A549 (cell line): ENCODE measurements around the gene KMT2D. TPM values are rescaled to one million over a fixed set of nuclear protein-coding genes. Genes with fewer than 3 reads are reported as not detected.

Experiments used
- ATAC-seq, 2 experiments: fragments of 200-7000 bp in 1 of 2; fragments of >200 bp in 1 of 2; cut with Nextera tagmentation in 1 of 2; cut with Tn5 transposase in 1 of 2; 3 replicates each; pipeline versions ENCODE4 v1.8.0 to v1.9.1; 2018 to 2020; ENCODE audit warnings: mild to moderate bottlenecking in 1 of 2, moderate library complexity in 1 of 2
- CTCF ChIA-PET: fragments of 300-600 bp; sonication (Branson Sonifier 250); formaldehyde crosslinking; extraction: SDS; loops from one replicate; lab custom pipeline; 2021; ENCODE audit warnings: antibody characterized with exemption, inconsistent platforms; lab: Yijun Ruan, JAX
- POLR2A ChIA-PET: fragments of 350-600 bp; formaldehyde crosslinking; extraction: SDS; loops from one replicate; lab custom pipeline; 2021; ENCODE audit warnings: antibody characterized with exemption, inconsistent platforms; lab: Yijun Ruan, JAX
- DNase-seq, 2 experiments: peaks; one replicate each; pipeline versions ENCODE4 v3.0.0 to v3.0.0-alpha.2; 2011 to 2016; ENCODE audit warnings: low read depth in 1 of 2, low spot score in 1 of 2
- FAIRE-seq: peaks from 2 replicates; lab custom pipeline; 2011; peaks lifted over from hg19 to GRCh38; lab: Jason Lieb, UNC
- H3K27ac ChIP-seq, 2 experiments: fragments of >200 bp; sonication (Bioruptor Twin); formaldehyde crosslinking; 3 replicates each; pipeline ENCODE4 v1.5.1; 2016 to 2017
- H3K4me1 ChIP-seq: fragments of >200 bp; sonication (Bioruptor Twin); formaldehyde crosslinking; 3 replicates; pipeline ENCODE4 v1.6.1; 2016
- H3K4me2 ChIP-seq: fragments of >200 bp; sonication (Bioruptor Twin); formaldehyde crosslinking; 3 replicates; pipeline ENCODE4 v1.6.1; 2016
- H3K4me3 ChIP-seq: fragments of >200 bp; sonication (Bioruptor Twin); formaldehyde crosslinking; 3 replicates; pipeline ENCODE4 v1.5.1; 2016
- H3K9me3 ChIP-seq: fragments of >200 bp; sonication (Bioruptor Twin); formaldehyde crosslinking; 3 replicates; pipeline ENCODE4 v1.6.1; 2016
- ATOH8 ChIP-seq: fragments of 250-450 bp; sonication (Bioruptor Pico); IDR thresholded peaks from 2 replicates; pipeline ENCODE4 v1.5.0; 2020; ENCODE audit warnings: low read depth, mild to moderate bottlenecking, moderate library complexity
- CEBPB ChIP-seq, 2 experiments: fragments of >200 bp in 1 of 2; sonication (Bioruptor Twin) in 1 of 2; formaldehyde crosslinking in 1 of 2; IDR thresholded peaks; 2 replicates each; pipeline ENCODE4 v1.6.1; 2012 to 2016
- CHD4 ChIP-seq: fragments of 200-600 bp; sonication (generic); IDR thresholded peaks from 2 replicates; pipeline ENCODE4 v1.6.1; 2016; ENCODE audit warnings: antibody characterized with exemption, mild to moderate bottlenecking, borderline replicate concordance
- EHF ChIP-seq: fragments of 250-450 bp; sonication (Bioruptor Pico); IDR thresholded peaks from 2 replicates; pipeline ENCODE4 v1.5.0; 2020; ENCODE audit warnings: mild to moderate bottlenecking
- ELK1 ChIP-seq: fragments of 150-350 bp; IDR thresholded peaks from 2 replicates; pipeline ENCODE4 v1.6.1; 2014; ENCODE audit warnings: low read depth, mild to moderate bottlenecking, low read length
- EP300 ChIP-seq, 2 experiments: fragments of >200 bp; sonication (Bioruptor Twin); formaldehyde crosslinking; IDR thresholded peaks; 2 replicates in 1 of 2; 3 replicates in 1 of 2; pipeline ENCODE4 v1.6.1; 2016 to 2017
- GATA3 ChIP-seq: IDR thresholded peaks from 2 replicates; pipeline ENCODE4 v1.6.1; 2012; ENCODE audit warnings: borderline replicate concordance
- HDAC2 ChIP-seq: fragments of 200-600 bp; sonication (generic); IDR thresholded peaks from 2 replicates; pipeline ENCODE4 v1.6.1; 2016
- HEYL ChIP-seq: fragments of 250-450 bp; sonication (Bioruptor Pico); IDR thresholded peaks from 2 replicates; pipeline ENCODE4 v1.8.0; 2021; ENCODE audit warnings: mild to moderate bottlenecking, moderate library complexity
- HOXB13 ChIP-seq: fragments of 250-450 bp; sonication (Bioruptor Pico); IDR thresholded peaks from 2 replicates; pipeline ENCODE4 v1.5.0; 2020; ENCODE audit warnings: low read depth, mild to moderate bottlenecking, moderate library complexity
- MAX ChIP-seq: IDR thresholded peaks from 2 replicates; pipeline ENCODE4 v1.6.1; 2012
- MAZ ChIP-seq: fragments of 150-350 bp; IDR thresholded peaks from 2 replicates; pipeline ENCODE4 v1.6.1; 2014; ENCODE audit warnings: antibody characterized with exemption, low read depth, low read length, borderline replicate concordance
- MYC ChIP-seq: IDR thresholded peaks from 2 replicates; pipeline ENCODE4 v1.6.1; 2012; ENCODE audit warnings: mild to moderate bottlenecking, inconsistent platforms, low read length, improper control_type of control experiment, borderline replicate concordance
- NR3C1 ChIP-seq: fragments of >200 bp; sonication (Bioruptor Twin); formaldehyde crosslinking; IDR thresholded peaks from 3 replicates; pipeline ENCODE4 v1.6.1; 2017
- PHF8 ChIP-seq: fragments of 200-600 bp; sonication (generic); IDR thresholded peaks from 2 replicates; pipeline ENCODE4 v1.6.1; 2016; ENCODE audit warnings: low read depth, mild to moderate bottlenecking, antibody characterized with exemption, moderate library complexity, borderline replicate concordance
- POLR2A ChIP-seq: IDR thresholded peaks from 2 replicates; pipeline ENCODE4 v1.6.1; 2012; ENCODE audit warnings: mild to moderate bottlenecking, low read length
- RAD21 ChIP-seq, 2 experiments: fragments of >200 bp in 1 of 2; sonication (Bioruptor Twin) in 1 of 2; formaldehyde crosslinking in 1 of 2; IDR thresholded peaks in 1 of 2; conservative IDR thresholded peaks in 1 of 2; 2 replicates in 1 of 2; 3 replicates in 1 of 2; pipeline ENCODE4 v1.6.1; 2012 to 2018; ENCODE audit warnings: inconsistent platforms in 1 of 2
- RCOR1 ChIP-seq: fragments of 150-350 bp; IDR thresholded peaks from 2 replicates; pipeline ENCODE4 v1.6.1; 2014; ENCODE audit warnings: antibody characterized with exemption, low read length, low read depth
- SMC3 ChIP-seq: fragments of >200 bp; sonication (Bioruptor Twin); formaldehyde crosslinking; IDR thresholded peaks from 3 replicates; pipeline ENCODE4 v1.6.1; 2018; ENCODE audit warnings: inconsistent platforms
- ZC3H11A ChIP-seq: fragments of 450-650 bp; IDR thresholded peaks from 2 replicates; pipeline ENCODE4 v1.6.1; 2014; ENCODE audit warnings: antibody characterized with exemption, mild to moderate bottlenecking
- ZFP36 ChIP-seq: fragments of 450-650 bp; IDR thresholded peaks from 2 replicates; pipeline ENCODE4 v1.6.1; 2014; ENCODE audit warnings: borderline replicate concordance; ENCODE audit not compliant: partially characterized antibody
- ZSCAN20 ChIP-seq: fragments of 250-450 bp; sonication (Bioruptor Pico); IDR thresholded peaks from 2 replicates; pipeline ENCODE4 v1.8.0; 2022; ENCODE audit warnings: mild to moderate bottlenecking, moderate library complexity
- WGBS: methylation state at CpG from one replicate; pipeline ENCODE4 v1.1.6; 2017; ENCODE audit errors: missing lambda C conversion rate; 5-methylcytosine and 5-hydroxymethylcytosine counted together
- polyA plus RNA-seq, 4 experiments: library from polyadenylated mRNA; depleted of rRNA in 3 of 4; stranded (reverse); fragments of >200 nt; fragmentation: RNase III in 1 of 4; extraction: RNeasy Plus Mini Kit Qiagen cat#74134 plus additional on column Dnase treatment in 1 of 4; gene quantifications; 2 replicates in 3 of 4; 3 replicates in 1 of 4; pipeline ENCODE4 v1.2.3, GENCODE V29; 2011 to 2017
- TF ChIP-seq, protein P1 (sequence below): fragments of >200 bp; sonication (Bioruptor Twin); formaldehyde crosslinking; IDR thresholded peaks from 3 replicates; pipeline ENCODE4 v1.5.1; 2016

KMT2D gene
- polyA plus RNA-seq, 2 of the 4 experiments (the other 2 are of a cell fraction) = 17.6 to 20.0 TPM

DNA sequence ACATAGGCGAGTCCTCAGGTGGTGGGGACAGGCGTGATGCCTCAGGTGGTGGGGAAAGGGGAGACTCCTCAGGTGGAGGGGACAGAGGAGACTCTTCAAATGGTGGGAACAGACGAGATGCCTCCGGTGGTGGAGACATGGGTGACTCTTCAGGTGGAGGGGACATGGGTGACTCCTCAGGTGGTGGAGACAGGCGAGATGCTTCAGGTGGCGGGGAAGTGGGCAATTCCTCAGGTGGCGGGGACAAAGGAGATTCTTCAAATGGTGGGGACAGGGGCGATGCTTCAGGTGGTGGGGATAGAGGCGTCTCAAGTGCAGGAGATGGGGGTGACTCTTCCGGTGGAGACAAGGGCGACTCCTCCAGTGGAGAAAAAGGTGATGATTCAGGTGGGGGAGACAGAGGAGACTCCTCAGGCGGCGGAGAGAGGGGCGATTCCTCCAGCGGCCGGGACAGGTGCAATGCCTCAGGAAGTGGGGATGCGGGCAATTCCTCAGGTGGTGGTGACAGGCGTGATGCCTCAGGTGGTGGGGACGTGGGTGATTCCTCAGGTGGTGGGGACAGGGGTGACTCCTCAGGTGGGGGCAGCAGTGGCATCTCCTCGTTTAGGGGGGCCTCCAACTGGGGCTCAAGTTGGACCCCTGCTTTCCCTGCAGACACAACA is 8.7 kb downstream of the KMT2D start:
- Histone ChIP-seq H3K27ac (no peak overlapping the region), H3K4me2 (no peak overlapping the region), H3K9me3 (no peaks in the 10 kb centered on the region), H3K4me3 (no peak overlapping the region), H3K4me1 (peaks cover 27% of the 10 kb centered on the region)
- 92% methylated on average over 20 of the region's 20 CpGs for WGBS
- CTCF ChIA-PET = no interaction called here
- DNase-seq (no peak), ATAC-seq (no peak), FAIRE-seq (no peak)
- no peak for TF ChIP-seq HOXB13 (CRISPR knock-in tag)
- TF ChIP-seq ZC3H11A = no peak
- no peak for TF ChIP-seq ZSCAN20 (CRISPR knock-in tag)
- no peak for TF ChIP-seq RCOR1
- no peak for TF ChIP-seq HDAC2
- no peak for TF ChIP-seq RAD21 (conservative IDR thresholded peaks at IDR 0.05 in 1 of 2, IDR thresholded peaks at IDR 0.05 in 1 of 2)
- TF ChIP-seq EHF = no peak
- TF ChIP-seq GATA3 = no peak
- TF ChIP-seq ATOH8 (CRISPR knock-in tag) = no peak
- TF ChIP-seq SMC3 = no peak
- TF ChIP-seq POLR2A = no peak
- no peak for TF ChIP-seq PHF8
- no peak for TF ChIP-seq HEYL (CRISPR knock-in tag)
- no peak for TF ChIP-seq EP300 (IDR thresholded peaks at IDR 0.05)
- no peak for TF ChIP-seq ELK1
- TF ChIP-seq NR3C1 = no peak
- no peak for TF ChIP-seq CEBPB (IDR thresholded peaks at IDR 0.05)
- no peak for TF ChIP-seq MAZ
- POLR2A ChIA-PET = no interaction called here

GRCh38 chr12:49051373-49051764 is 9.2 kb downstream of the KMT2D start:
- CTCF ChIA-PET = no interaction called here
- 94% methylated on average over 13 of the region's 18 CpGs for WGBS
- TF ChIP-seq, protein P1, sequence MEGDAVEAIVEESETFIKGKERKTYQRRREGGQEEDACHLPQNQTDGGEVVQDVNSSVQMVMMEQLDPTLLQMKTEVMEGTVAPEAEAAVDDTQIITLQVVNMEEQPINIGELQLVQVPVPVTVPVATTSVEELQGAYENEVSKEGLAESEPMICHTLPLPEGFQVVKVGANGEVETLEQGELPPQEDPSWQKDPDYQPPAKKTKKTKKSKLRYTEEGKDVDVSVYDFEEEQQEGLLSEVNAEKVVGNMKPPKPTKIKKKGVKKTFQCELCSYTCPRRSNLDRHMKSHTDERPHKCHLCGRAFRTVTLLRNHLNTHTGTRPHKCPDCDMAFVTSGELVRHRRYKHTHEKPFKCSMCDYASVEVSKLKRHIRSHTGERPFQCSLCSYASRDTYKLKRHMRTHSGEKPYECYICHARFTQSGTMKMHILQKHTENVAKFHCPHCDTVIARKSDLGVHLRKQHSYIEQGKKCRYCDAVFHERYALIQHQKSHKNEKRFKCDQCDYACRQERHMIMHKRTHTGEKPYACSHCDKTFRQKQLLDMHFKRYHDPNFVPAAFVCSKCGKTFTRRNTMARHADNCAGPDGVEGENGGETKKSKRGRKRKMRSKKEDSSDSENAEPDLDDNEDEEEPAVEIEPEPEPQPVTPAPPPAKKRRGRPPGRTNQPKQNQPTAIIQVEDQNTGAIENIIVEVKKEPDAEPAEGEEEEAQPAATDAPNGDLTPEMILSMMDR = no peak
- TF ChIP-seq RAD21 (conservative IDR thresholded peaks at IDR 0.05 in 1 of 2, IDR thresholded peaks at IDR 0.05 in 1 of 2) (no peak), MYC (no peak), MAZ (no peak), EP300 (IDR thresholded peaks at IDR 0.05) (no peak), HDAC2 (no peak), HEYL (CRISPR knock-in tag) (no peak), CHD4 (no peak), MAX (no peak), ZFP36 (no peak)

More at GRCh38 chr12:49051373-49051764, 9.2 kb downstream of the KMT2D start:
- Histone ChIP-seq H3K4me1 (peaks cover 22% of the 10 kb centered on the region), H3K4me2 (no peak overlapping the region), H3K4me3 (no peak overlapping the region), H3K27ac (no peak overlapping the region), H3K9me3 (no peaks in the 10 kb centered on the region)
- FAIRE-seq = no peak
- no peak for ATAC-seq
- no peak for DNase-seq
- POLR2A ChIA-PET = no interaction called here
